Activated T-cell treated with anti-CD3 and anti-CD28 coated beads, Interleukin-2, amount 50 U/mL, for 24 hours (primary cell): ENCODE measurements around the gene CDA.

Experiments used
- DNase-seq: peaks from one replicate; pipeline ENCODE4 v3.0.0-alpha.2; 2020
- H3K27ac Mint-ChIP-seq: 2 replicates; pipeline ENCODE4 v1.8.0; 2020; ENCODE audit warnings: mild to moderate bottlenecking, mixed read lengths
- H3K27me3 Mint-ChIP-seq: 2 replicates; pipeline ENCODE4 v1.8.0; 2020; ENCODE audit warnings: mixed read lengths
- H3K36me3 Mint-ChIP-seq: 2 replicates; pipeline ENCODE4 v1.8.0; 2020; ENCODE audit warnings: low read depth, mixed read lengths
- H3K4me1 Mint-ChIP-seq: 2 replicates; pipeline ENCODE4 v1.8.0; 2020; ENCODE audit warnings: low read depth, mixed read lengths
- H3K4me3 Mint-ChIP-seq: 2 replicates; pipeline ENCODE4 v1.8.0; 2020; ENCODE audit warnings: mild to moderate bottlenecking, moderate library complexity, mixed read lengths
- H3K9me3 Mint-ChIP-seq: 2 replicates; pipeline ENCODE4 v1.8.0; 2020; ENCODE audit warnings: mixed read lengths

CDA gene

DNA sequence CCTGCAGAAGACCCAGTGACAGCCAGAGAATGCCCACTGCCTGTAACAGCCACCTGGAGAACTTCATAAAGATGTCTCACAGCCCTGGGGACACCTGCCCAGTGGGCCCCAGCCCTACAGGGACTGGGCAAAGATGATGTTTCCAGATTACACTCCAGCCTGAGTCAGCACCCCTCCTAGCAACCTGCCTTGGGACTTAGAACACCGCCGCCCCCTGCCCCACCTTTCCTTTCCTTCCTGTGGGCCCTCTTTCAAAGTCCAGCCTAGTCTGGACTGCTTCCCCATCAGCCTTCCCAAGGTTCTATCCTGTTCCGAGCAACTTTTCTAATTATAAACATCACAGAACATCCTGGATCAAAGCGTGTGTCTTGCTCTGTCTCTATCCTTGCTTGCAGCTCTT is 29.7 kb downstream of the CDA start:
- H3K27ac Mint-ChIP-seq: no peak overlapping the region
- no peak overlapping the region for H3K4me3 Mint-ChIP-seq
- peaks cover 13% of the 10 kb centered on the region for H3K27me3 Mint-ChIP-seq
- H3K36me3 Mint-ChIP-seq: no peaks in the 10 kb centered on the region
- H3K4me1 Mint-ChIP-seq: no peaks in the 10 kb centered on the region
- H3K9me3 Mint-ChIP-seq: no peaks in the 10 kb centered on the region
- no peak for DNase-seq

DNA sequence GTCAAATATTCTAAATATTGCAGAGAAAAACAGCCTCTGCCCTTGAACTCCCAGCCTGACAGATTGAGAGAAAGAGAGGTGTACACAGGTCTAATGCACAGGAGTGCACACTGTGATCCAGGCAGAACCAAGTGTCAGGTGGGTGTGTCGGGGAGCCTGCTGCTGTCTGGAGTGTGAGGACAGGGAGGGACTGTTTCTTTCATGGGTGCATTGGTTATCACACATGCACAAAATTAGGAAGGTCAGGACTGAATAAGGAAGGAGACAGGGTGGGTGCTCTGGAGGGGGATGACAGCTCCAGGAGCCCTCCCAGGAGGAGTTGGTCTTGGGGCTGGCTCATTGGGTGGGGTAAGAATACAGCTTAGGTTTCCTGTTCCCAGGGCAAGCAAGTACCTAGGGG is 31.1 kb downstream of the CDA start:
- Mint-ChIP-seq H3K27me3 (peaks cover 13% of the 10 kb centered on the region), H3K27ac (no peak overlapping the region), H3K4me1 (no peaks in the 10 kb centered on the region), H3K36me3 (no peaks in the 10 kb centered on the region), H3K9me3 (no peaks in the 10 kb centered on the region), H3K4me3 (no peak overlapping the region)
- DNase-seq: no peak

DNA sequence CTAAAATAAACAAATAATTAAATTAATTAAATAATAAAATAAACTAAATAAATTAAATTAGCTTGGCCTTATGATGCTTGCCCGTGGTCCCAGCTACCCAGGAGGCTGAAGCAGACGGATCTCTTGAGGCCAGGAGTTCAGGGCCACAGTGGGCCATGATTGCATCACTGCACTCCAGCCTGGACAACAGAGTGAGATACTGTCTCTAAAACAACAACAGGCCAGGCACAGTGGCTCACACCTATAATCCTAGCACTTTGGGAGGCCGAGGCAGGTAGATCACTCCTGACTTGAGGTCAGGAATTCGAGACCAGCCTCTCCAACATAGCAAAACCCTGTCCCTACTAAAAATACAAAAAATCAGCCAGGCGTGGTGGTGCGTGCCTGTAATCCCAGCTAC is 32.1 kb downstream of the CDA start:
- H3K4me1 Mint-ChIP-seq: no peaks in the 10 kb centered on the region
- H3K9me3 Mint-ChIP-seq: no peaks in the 10 kb centered on the region
- DNase-seq: no peak
- H3K36me3 Mint-ChIP-seq: no peaks in the 10 kb centered on the region
- peaks cover 11% of the 10 kb centered on the region for H3K27me3 Mint-ChIP-seq
- no peak overlapping the region for H3K27ac Mint-ChIP-seq
- no peak overlapping the region for H3K4me3 Mint-ChIP-seq

DNA sequence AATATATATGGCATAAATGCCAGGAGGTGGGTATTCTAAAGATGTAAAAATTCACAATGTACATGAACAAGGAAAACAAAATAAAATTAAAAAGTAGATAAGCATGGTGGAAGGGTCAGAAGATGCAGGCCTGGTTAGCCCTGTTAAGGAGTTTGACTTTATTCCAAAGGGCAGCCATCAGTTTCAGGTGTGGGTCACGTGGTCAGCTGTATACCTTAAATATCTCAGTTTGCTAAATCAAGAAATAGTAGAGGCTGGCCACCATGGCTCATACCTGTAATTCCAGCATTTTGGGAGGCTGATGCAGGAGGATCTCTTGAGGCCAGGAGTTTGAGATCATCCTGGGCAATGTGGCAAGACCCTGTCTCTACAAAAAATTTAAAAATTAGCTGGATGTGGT is 35.8 kb downstream of the CDA start:
- Mint-ChIP-seq H3K9me3 (peaks cover 5% of the 10 kb centered on the region), H3K4me3 (no peak overlapping the region), H3K27ac (no peak overlapping the region), H3K4me1 (no peaks in the 10 kb centered on the region), H3K27me3 (peaks cover 17% of the 10 kb centered on the region), H3K36me3 (no peaks in the 10 kb centered on the region)
- no peak for DNase-seq

DNA sequence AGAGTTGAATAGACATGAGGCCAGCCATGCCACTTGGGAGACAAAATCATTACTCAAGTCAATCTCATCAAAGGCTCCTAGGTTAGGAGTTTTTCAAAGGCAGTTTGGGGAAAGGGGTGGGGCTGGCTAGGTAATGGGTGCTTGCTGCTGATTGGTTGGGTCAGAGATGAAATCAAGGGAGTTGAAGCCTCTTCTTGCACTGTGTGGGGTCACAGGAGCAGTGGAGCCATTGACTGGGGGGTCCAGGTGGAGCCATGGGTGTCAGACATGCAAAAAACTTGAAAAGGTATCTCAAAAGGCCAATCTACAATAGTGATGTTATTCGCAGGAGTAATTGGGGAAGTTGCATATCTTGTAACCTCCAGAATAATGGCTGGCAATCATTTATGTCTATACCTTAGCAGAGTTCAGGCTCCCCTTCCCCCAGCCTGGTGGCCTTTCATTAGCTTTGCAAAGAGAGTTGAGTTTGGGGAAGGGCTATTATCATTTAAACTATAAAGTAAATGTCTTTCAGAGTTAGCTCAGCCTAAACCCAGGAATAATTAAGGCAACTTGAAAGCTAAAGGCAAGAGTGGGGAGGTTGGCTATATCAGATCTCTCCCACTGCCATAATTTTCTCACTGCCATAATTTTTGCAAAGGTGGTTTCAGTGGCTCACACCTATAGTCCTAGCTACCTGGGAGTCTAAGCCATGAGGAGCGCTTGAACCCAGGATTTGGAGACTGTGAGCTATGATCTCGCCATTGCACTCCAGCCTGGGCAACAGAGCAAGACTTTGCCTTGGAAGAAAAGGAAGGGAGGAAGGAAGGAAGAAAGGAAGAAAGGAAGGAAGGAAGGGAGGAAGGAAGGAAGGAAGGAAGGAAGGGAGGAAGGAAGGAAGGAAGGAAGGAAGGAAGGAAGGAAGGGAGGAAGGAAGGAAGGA is 36.5 kb downstream of the CDA start:
- Mint-ChIP-seq H3K4me3 (no peak overlapping the region), H3K4me1 (no peaks in the 10 kb centered on the region), H3K27ac (no peak overlapping the region), H3K27me3 (peaks cover 17% of the 10 kb centered on the region), H3K36me3 (no peaks in the 10 kb centered on the region), H3K9me3 (peaks cover 5% of the 10 kb centered on the region)
- no peak for DNase-seq

DNA sequence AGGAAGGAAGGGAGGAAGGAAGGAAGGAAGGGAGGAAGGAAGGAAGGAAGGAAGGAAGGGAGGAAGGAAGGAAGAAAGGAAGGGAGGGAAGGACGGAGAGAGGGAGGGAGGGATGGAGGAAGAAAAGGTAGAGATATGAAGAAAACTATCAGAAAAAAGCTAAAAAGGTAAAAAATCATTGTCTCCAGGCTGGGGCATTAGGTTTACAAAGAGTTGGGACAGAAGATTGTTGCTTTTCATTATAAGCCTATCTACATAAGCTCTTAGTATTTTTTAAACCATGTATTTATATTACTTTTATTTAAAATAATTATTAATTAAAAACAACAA is 37.2 kb downstream of the CDA start:
- H3K4me1 Mint-ChIP-seq: no peaks in the 10 kb centered on the region

DNA sequence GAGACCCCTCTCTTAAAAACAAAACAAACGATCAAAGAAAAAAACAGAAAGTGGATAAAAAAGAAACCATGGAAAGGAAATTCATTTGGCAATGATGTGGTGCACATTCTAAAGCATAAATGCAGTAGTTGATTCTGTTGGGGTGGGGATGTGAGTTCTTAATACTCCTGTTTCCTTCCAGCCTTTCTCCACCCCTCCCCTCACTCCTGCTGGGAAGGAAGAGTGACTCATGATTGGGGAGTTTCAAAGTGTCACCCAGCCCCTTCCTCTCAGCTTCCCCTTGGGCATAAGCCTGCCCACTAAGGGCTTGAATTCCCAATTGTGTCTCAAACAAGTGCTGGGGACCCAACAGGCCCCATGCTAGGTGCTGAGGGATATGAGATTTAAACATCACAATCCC is 37.6 kb downstream of the CDA start:
- no peak overlapping the region for H3K4me3 Mint-ChIP-seq
- H3K36me3 Mint-ChIP-seq: no peaks in the 10 kb centered on the region
- no peak overlapping the region for H3K27ac Mint-ChIP-seq
- peaks cover 5% of the 10 kb centered on the region for H3K9me3 Mint-ChIP-seq
- no peak for DNase-seq
- peaks cover 17% of the 10 kb centered on the region for H3K27me3 Mint-ChIP-seq
- no peaks in the 10 kb centered on the region for H3K4me1 Mint-ChIP-seq

More for the DNA sequence above, 37.2 kb downstream of the CDA start:
- no peaks in the 10 kb centered on the region for H3K36me3 Mint-ChIP-seq
- peaks cover 5% of the 10 kb centered on the region for H3K9me3 Mint-ChIP-seq
- H3K4me3 Mint-ChIP-seq: no peak overlapping the region
- no peak overlapping the region for H3K27ac Mint-ChIP-seq
- H3K27me3 Mint-ChIP-seq: peaks cover 17% of the 10 kb centered on the region
- no peak for DNase-seq

DNA sequence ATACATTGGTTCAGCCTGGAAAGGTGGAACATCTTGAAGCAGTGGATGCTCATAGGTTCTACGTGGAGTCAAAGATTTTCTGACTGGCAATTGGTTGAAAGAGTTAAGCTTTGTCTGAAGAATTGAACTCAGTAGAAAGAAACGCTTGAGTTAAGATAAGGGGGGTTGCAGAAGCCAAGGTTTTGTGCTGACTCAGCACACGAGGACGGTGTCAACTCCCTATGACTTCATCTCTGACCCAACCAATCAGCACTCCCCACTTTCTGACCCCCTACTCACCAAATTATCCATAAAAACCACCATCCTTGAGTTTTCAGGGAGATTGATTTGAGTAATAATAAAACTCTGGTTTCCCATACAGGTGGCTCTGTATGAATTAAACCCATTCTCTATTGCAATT is 41.8 kb downstream of the CDA start:
- Mint-ChIP-seq H3K4me1 (peaks cover 13% of the 10 kb centered on the region), H3K9me3 (peaks cover 5% of the 10 kb centered on the region), H3K27me3 (peaks cover 14% of the 10 kb centered on the region), H3K4me3 (no peak overlapping the region), H3K27ac (no peak overlapping the region), H3K36me3 (no peaks in the 10 kb centered on the region)
- DNase-seq: no peak

DNA sequence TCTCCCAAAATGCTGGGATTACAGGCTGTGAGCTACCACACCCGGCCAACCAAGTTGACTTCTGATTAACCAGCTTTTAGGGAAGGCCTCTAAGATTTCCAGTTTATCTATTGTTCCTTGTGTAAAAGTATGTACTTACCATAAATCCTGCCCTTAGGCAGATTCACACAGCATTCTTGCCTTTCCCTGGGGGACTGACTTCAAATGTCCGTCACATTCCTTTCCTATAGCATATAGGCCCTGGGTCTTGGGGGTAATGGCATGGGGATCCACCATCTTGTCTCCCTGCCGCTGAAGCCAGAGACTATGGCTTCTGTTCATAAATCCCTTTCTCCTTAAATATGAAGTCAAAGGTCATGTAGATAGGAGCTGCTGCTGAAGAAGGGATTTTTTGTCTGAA is 43.5 kb downstream of the CDA start:
- H3K36me3 Mint-ChIP-seq: no peaks in the 10 kb centered on the region
- peaks cover 5% of the 10 kb centered on the region for H3K9me3 Mint-ChIP-seq
- H3K27ac Mint-ChIP-seq: no peak overlapping the region
- peak overlapping the region; percentile 70 for H3K4me3 Mint-ChIP-seq
- H3K27me3 Mint-ChIP-seq: peaks cover 5% of the 10 kb centered on the region
- no peak for DNase-seq
- peaks cover 13% of the 10 kb centered on the region for H3K4me1 Mint-ChIP-seq

DNA sequence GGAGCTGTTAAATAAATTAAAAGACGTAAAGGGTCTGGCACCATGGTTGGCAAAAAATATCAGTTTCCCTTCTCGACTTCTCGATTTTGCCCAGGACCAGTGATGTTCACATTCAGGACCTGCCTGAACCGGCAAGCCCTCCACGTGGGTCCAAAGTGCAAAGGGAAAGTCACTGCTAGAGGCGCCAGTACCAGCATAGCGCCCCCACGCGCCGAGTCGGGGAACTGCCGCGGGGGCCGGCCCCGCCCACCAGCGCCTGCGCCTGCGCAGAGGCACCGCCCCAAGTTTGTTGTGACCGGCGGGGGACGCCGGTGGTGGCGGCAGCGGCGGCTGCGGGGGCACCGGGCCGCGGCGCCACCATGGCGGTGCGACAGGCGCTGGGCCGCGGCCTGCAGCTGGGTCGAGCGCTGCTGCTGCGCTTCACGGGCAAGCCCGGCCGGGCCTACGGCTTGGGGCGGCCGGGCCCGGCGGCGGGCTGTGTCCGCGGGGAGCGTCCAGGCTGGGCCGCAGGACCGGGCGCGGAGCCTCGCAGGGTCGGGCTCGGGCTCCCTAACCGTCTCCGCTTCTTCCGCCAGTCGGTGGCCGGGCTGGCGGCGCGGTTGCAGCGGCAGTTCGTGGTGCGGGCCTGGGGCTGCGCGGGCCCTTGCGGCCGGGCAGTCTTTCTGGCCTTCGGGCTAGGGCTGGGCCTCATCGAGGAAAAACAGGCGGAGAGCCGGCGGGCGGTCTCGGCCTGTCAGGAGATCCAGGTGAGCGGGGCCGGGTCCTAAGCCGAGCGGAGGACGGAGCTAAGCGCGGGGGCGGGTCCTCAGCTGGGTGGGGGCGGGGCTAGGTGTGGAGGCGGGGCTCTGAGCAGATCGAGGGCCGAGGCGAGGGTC is 44.5 kb downstream of the CDA start, which contains the start of gene PINK1:
PINK1 (plus strand) TSS at position 269 of the 875 bp plus-strand sequence; CDS start at position 360, 91 bp downstream.
- Mint-ChIP-seq H3K4me3 (peak within 1 kb of the TSS; percentile 81), H3K36me3 (peaks cover 5% of the 10 kb centered on the region), H3K9me3 (peaks cover 5% of the 10 kb centered on the region), H3K27me3 (no peaks in the 10 kb centered on the region), H3K4me1 (peaks cover 13% of the 10 kb centered on the region), H3K27ac (peak within 1 kb of the TSS; percentile 74)
- peak; percentile 98 for DNase-seq

DNA sequence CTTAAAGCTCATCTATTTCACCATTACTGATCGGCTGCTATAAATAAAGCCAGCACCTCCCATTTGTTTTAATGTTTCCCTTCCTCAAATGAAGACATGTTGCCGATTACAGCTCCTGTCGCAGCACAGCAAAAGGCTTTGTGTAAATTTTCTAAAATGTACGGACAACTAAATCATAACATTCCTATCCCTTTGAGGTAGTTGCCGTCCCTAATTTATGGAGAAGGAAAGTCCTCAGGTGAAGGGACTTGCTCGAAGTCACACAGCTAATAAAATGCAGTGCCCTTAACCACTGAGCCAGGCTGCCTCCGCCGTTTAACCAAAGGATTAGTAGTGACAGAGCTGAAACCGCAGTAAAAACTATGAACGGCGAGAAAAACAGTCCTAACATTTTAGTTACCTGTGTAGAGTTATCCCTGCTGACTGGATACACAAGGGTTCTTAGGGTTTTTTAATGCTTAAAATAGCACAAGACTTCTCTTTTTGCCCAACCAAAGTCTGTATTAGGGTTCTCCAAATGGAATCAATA is 45.2 kb downstream of the CDA start:
- Mint-ChIP-seq H3K27ac (peak overlapping the region; percentile 74), H3K36me3 (peaks cover 7% of the 10 kb centered on the region), H3K9me3 (peaks cover 3% of the 10 kb centered on the region), H3K4me1 (peaks cover 13% of the 10 kb centered on the region), H3K4me3 (peak overlapping the region; percentile 81), H3K27me3 (no peaks in the 10 kb centered on the region)
- DNase-seq: no peak

DNA sequence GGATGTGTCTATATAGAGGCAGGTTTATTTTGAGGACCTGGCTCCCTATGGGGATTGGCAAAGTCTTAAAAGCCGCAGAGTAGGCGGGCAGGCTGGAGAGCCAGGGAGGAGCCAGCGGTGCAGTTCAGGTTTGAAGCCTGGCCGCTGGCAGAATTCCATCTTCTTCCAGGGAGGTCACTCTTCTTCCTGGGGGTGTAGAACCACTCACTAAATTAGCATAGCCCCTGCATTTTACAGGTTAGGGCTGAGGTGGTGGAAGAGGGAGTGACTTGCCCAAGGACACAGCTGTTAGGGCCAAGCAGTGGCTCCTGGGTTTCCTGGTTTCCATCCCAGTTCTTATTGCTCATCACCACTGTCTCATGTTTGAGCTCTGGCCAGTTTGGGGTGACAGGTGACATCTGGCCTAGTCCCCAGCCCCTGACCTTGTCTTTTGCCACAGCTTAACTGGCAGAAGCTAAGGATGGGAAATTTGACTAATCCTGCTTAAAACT is 45.7 kb downstream of the CDA start:
- Mint-ChIP-seq H3K27me3 (no peaks in the 10 kb centered on the region), H3K4me3 (peak overlapping the region; percentile 81), H3K4me1 (peaks cover 13% of the 10 kb centered on the region), H3K27ac (peak overlapping the region; percentile 74), H3K36me3 (peaks cover 7% of the 10 kb centered on the region), H3K9me3 (no peaks in the 10 kb centered on the region)
- DNase-seq: no peak

DNA sequence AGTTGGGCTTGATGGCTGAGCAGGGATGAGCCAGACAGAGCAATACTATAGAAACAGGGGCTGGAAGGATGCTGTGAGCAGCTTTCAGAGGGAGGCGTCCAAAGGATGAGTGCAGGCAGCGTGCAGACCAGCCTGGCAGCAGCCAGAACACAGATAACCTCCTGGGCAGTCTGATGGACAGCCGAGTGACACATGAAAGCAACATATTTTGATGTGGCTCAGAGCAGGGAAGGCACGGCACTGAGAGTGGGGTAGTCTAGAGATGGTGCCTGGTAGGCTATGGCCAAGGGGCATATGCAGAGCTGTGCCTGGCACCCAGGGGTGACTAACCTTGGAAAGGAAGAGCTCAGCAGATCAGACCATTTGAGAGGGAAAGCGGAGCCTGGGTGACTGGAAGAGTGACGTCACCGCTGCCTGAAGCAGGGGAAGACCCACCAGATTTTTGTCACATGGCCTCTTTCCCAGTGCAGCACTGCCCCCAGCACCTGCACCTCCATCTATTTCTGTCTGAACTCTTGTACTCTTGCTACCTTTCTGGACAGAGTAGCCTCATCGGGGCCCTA is 48.0 kb downstream of the CDA start:
- no peak for DNase-seq
- H3K27ac Mint-ChIP-seq: no peak overlapping the region

DNA sequence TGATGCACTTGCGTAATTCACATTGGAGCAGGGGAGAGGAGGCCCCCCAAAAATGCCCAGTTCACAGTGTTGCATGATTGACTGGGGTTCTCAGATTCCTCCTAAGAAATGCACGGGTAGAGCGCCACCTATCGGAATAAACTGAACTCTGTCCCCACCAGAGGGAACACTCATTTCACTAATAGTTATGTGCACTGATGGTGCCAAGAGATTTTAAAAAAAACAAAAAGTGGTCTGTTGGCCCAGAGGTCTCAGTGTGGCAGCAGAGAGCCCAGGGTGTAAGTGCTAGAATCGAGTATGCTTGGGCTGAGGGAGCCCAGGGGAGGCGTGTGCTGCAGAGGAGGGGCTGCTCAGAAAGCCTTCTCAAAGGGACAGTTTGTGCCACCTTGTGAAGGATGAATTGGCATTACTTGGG is 51.3 kb downstream of the CDA start:
- H3K4me1 Mint-ChIP-seq: peaks cover 2% of the 10 kb centered on the region
- peaks cover 18% of the 10 kb centered on the region for H3K36me3 Mint-ChIP-seq
- H3K4me3 Mint-ChIP-seq: no peak overlapping the region
- H3K27me3 Mint-ChIP-seq: no peaks in the 10 kb centered on the region
- no peak overlapping the region for H3K27ac Mint-ChIP-seq
- no peaks in the 10 kb centered on the region for H3K9me3 Mint-ChIP-seq
- peak; percentile 55 for DNase-seq

More for the DNA sequence above, 48.0 kb downstream of the CDA start:
- no peaks in the 10 kb centered on the region for H3K9me3 Mint-ChIP-seq
- H3K4me1 Mint-ChIP-seq: peaks cover 15% of the 10 kb centered on the region
- no peak overlapping the region for H3K4me3 Mint-ChIP-seq
- H3K27me3 Mint-ChIP-seq: no peaks in the 10 kb centered on the region
- H3K36me3 Mint-ChIP-seq: peaks cover 10% of the 10 kb centered on the region
